ENCODE results near the gene CRNKL1. TPM values are rescaled to one million over a fixed set of nuclear protein-coding genes. Genes with fewer than 3 reads are reported as not detected.
A peak's percentile ranks its signal among the peaks of the same experiment; 100 is the strongest.

The CRNKL1 gene
- total RNA-seq, 1 experiment from 2014 or later, result 20.4 TPM

DNA sequence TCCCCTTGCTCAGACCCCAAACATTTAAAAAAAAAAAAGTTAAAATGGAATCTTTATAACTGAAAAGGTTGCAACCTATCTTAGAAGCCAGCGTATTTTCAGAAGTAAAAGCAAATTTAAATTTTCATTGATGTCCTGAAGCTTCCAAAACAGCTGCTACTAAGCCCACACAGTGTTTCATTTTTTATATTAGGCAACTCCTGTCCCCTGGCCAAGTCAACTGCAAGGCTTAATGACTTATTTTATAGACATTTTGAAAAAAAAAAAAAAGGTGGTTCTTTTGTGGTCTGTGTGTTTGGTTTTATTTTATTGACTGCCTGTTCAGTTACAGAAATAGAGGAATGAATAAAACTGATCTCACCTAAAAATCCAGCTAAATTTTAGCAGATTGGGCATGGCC lies 13.1 kb upstream of the CRNKL1 start:
- peaks cover 10% of the 10 kb centered on the region; the same call in 1 of the 2 replicates for H3K27me3 ChIP-seq (ENCODE audit: insufficient read depth, low read length)
- H3K79me2 ChIP-seq (ENCODE audit: insufficient read depth, low read length), result no peaks in the 10 kb centered on the region
- no peak overlapping the region for H3K4me2 ChIP-seq (ENCODE audit: low read length)
- TF ChIP-seq, protein P1, sequence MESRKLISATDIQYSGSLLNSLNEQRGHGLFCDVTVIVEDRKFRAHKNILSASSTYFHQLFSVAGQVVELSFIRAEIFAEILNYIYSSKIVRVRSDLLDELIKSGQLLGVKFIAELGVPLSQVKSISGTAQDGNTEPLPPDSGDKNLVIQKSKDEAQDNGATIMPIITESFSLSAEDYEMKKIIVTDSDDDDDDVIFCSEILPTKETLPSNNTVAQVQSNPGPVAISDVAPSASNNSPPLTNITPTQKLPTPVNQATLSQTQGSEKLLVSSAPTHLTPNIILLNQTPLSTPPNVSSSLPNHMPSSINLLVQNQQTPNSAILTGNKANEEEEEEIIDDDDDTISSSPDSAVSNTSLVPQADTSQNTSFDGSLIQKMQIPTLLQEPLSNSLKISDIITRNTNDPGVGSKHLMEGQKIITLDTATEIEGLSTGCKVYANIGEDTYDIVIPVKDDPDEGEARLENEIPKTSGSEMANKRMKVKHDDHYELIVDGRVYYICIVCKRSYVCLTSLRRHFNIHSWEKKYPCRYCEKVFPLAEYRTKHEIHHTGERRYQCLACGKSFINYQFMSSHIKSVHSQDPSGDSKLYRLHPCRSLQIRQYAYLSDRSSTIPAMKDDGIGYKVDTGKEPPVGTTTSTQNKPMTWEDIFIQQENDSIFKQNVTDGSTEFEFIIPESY (IDR thresholded peaks at IDR 0.05; ENCODE audit: extremely low read depth, insufficient replicate concordance, low read length), result no peak
- no peak for TF ChIP-seq ZNF274 (IDR thresholded peaks at IDR 0.05; ENCODE audit: low read depth, low read length)
- no peak for TF ChIP-seq SRF (IDR thresholded peaks at IDR 0.05; ENCODE audit: low read depth)
- DNase-seq (ENCODE audit: low read depth, low spot score) (no peak), ATAC-seq (no peak)
- H3K4me3 ChIP-seq (replicated peaks in 1 of 2; ENCODE audit: low read depth in 1 of 2, low read length in 2 of 2), result no peak overlapping the region
- ChIA-PET CTCF (no interaction called here), POLR2A (no interaction called here), RAD21 (ENCODE audit: low non-redundant PET in 1 of 2, low total read pairs in 2 of 2, uncharacterized antibody in 2 of 2, unreplicated experiment in 2 of 2) (no interaction called here)
- no peak overlapping the region for H3K27ac ChIP-seq (ENCODE audit: low read depth, low read length)
- H3K36me3 ChIP-seq (ENCODE audit: control insufficient read depth in 1 of 2, insufficient read depth in 2 of 2, low read length in 2 of 2), result no peaks in the 10 kb centered on the region
- no peak overlapping the region for H2AFZ ChIP-seq (ENCODE audit: low read depth, low read length, poor library complexity, severe bottlenecking)
- BruUV-seq (replicated peaks), result no TSS peak
- H3K9me2 ChIP-seq (ENCODE audit: insufficient read depth), result no peaks in the 10 kb centered on the region
- H3K9ac ChIP-seq (ENCODE audit: low read length), result no peak overlapping the region
- no peaks in the 10 kb centered on the region for H3K4me1 ChIP-seq (ENCODE audit: control insufficient read depth in 1 of 2, insufficient read depth in 2 of 2, low read length in 2 of 2)
- H4K20me1 ChIP-seq (ENCODE audit: insufficient read depth), result no peaks in the 10 kb centered on the region
- H3K9me3 ChIP-seq (ENCODE audit: control insufficient read depth in 1 of 2, insufficient read depth in 1 of 2, low read depth in 1 of 2, low read length in 2 of 2), result no peaks in the 10 kb centered on the region
- intact Hi-C loops (cut with micrococcal nuclease), result no loop called here

DNA sequence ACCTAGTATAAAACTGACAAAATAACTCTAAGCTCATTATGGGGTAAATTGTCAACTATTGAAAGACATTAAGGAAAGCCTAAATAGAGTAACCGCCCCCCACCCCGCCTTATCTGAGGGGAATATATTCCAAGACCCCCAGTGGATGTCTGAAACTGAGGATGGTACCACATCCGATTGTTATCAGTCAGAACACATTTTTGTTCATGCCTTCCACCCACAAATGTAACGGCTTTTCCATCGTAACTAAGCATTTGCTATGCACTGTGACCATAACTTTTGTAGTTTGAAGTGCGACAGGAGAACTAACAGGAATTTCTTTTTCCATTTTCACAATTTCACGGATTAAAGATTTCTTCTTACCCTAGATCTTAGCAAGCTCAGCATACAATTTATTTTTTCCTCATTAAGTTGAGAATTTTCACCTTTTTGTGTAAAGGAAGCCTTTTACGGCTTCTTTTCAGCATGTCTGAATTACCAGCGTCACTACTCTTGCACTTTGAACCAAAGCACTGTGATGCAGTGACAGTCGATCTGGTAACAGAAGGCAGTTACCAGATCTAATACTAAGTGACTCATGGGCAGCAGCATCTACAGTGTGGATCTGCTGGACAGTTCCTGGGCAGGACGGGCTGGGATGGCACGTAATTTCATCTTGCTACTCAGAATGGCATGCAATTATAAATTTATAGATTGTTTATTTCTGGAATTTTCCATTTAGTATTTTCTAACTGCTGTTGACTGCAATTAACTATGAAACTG lies 11.9 kb upstream of the CRNKL1 start:
- CTCF ChIA-PET, result no interaction called here

More for the DNA sequence above, 11.9 kb upstream of the CRNKL1 start:
- POLR2A ChIA-PET, result interaction anchor here (1.0 kb wide), 1 partner anchor 12 kb away, joined by 3 read pairs; the partner anchor contains the start of genes CFAP61 and CRNKL1
- no TSS peak for BruUV-seq (replicated peaks)
- Histone ChIP-seq H2AFZ (ENCODE audit: low read depth, low read length, poor library complexity, severe bottlenecking) (no peak overlapping the region), H3K27me3 (ENCODE audit: insufficient read depth, low read length) (peaks cover 10% of the 10 kb centered on the region; the same call in 1 of the 2 replicates), H3K4me3 (replicated peaks in 1 of 2; ENCODE audit: low read depth in 1 of 2, low read length in 2 of 2) (no peak overlapping the region), H3K9ac (ENCODE audit: low read length) (no peak overlapping the region), H3K9me2 (ENCODE audit: insufficient read depth) (no peaks in the 10 kb centered on the region), H3K4me2 (ENCODE audit: low read length) (no peak overlapping the region), H3K4me1 (ENCODE audit: control insufficient read depth in 1 of 2, insufficient read depth in 2 of 2, low read length in 2 of 2) (no peaks in the 10 kb centered on the region), H3K36me3 (ENCODE audit: control insufficient read depth in 1 of 2, insufficient read depth in 2 of 2, low read length in 2 of 2) (no peaks in the 10 kb centered on the region), H4K20me1 (ENCODE audit: insufficient read depth) (no peaks in the 10 kb centered on the region), H3K27ac (ENCODE audit: low read depth, low read length) (no peak overlapping the region), H3K79me2 (ENCODE audit: insufficient read depth, low read length) (no peaks in the 10 kb centered on the region), H3K9me3 (ENCODE audit: control insufficient read depth in 1 of 2, insufficient read depth in 1 of 2, low read depth in 1 of 2, low read length in 2 of 2) (no peaks in the 10 kb centered on the region)
- intact Hi-C loops (cut with micrococcal nuclease), result no loop called here
- ATAC-seq (no peak), DNase-seq (ENCODE audit: low read depth, low spot score) (no peak)
- RAD21 ChIA-PET (ENCODE audit: low non-redundant PET in 1 of 2, low total read pairs in 2 of 2, uncharacterized antibody in 2 of 2, unreplicated experiment in 2 of 2), result no interaction called here
- TF ChIP-seq CEBPB (IDR thresholded peaks at IDR 0.05; ENCODE audit: low read depth), result no peak
- TF ChIP-seq, protein P2, sequence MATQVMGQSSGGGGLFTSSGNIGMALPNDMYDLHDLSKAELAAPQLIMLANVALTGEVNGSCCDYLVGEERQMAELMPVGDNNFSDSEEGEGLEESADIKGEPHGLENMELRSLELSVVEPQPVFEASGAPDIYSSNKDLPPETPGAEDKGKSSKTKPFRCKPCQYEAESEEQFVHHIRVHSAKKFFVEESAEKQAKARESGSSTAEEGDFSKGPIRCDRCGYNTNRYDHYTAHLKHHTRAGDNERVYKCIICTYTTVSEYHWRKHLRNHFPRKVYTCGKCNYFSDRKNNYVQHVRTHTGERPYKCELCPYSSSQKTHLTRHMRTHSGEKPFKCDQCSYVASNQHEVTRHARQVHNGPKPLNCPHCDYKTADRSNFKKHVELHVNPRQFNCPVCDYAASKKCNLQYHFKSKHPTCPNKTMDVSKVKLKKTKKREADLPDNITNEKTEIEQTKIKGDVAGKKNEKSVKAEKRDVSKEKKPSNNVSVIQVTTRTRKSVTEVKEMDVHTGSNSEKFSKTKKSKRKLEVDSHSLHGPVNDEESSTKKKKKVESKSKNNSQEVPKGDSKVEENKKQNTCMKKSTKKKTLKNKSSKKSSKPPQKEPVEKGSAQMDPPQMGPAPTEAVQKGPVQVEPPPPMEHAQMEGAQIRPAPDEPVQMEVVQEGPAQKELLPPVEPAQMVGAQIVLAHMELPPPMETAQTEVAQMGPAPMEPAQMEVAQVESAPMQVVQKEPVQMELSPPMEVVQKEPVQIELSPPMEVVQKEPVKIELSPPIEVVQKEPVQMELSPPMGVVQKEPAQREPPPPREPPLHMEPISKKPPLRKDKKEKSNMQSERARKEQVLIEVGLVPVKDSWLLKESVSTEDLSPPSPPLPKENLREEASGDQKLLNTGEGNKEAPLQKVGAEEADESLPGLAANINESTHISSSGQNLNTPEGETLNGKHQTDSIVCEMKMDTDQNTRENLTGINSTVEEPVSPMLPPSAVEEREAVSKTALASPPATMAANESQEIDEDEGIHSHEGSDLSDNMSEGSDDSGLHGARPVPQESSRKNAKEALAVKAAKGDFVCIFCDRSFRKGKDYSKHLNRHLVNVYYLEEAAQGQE (IDR thresholded peaks at IDR 0.05; ENCODE audit: low read depth), result peak; percentile 21
- TF ChIP-seq EGR1 (IDR thresholded peaks at IDR 0.05; ENCODE audit: low read depth), result no peak
- no peak for TF ChIP-seq TCF7L2 (IDR thresholded peaks at IDR 0.05; ENCODE audit: borderline replicate concordance, extremely low read depth, insufficient read depth, insufficient read length)
- TF ChIP-seq, protein P3, sequence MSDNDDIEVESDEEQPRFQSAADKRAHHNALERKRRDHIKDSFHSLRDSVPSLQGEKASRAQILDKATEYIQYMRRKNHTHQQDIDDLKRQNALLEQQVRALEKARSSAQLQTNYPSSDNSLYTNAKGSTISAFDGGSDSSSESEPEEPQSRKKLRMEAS (IDR thresholded peaks at IDR 0.05), result no peak
- TF ChIP-seq POLR2A (IDR thresholded peaks at IDR 0.05; ENCODE audit: borderline replicate concordance, extremely low read depth, insufficient read depth, insufficient read length), result no peak
- no peak for TF ChIP-seq JUND (IDR thresholded peaks at IDR 0.05)
- no peak for TF ChIP-seq EZH2phosphoT487 (IDR thresholded peaks at IDR 0.05; ENCODE audit: borderline replicate concordance)
- TF ChIP-seq CBX3 (IDR thresholded peaks at IDR 0.05; ENCODE audit: low read depth), result no peak
